Esophagus (tissue), 2 donors: ENCODE data around the gene AP1B1. TPM values are rescaled to one million over a fixed set of nuclear protein-coding genes. Genes with fewer than 3 reads are reported as not detected.
"Not testable (repeated sequence)": the region's sequence is repeated elsewhere in the genome, so short reads cannot be mapped to it uniquely, and the experiment has no call there.

Experiments
- H3K27ac ChIP-seq, 2 donors: one replicate each; pipeline ENCODE4 v1.5.1; 2013; ENCODE audit warnings: low read depth in 2 of 2, mild to moderate bottlenecking in 2 of 2, inconsistent platforms in 1 of 2, low read length in 1 of 2, moderate library complexity in 1 of 2
- H3K27me3 ChIP-seq, 2 donors: one replicate each; pipeline ENCODE4 v1.6.1; 2013; ENCODE audit warnings: low read length in 2 of 2, control low read depth in 1 of 2, mild to moderate bottlenecking in 1 of 2; ENCODE audit not compliant: insufficient read depth in 2 of 2, control insufficient read depth in 1 of 2
- H3K36me3 ChIP-seq, 2 donors: one replicate each; pipeline ENCODE4 v1.6.1; 2013; ENCODE audit warnings: low read length in 1 of 2; ENCODE audit not compliant: control insufficient read depth in 2 of 2, insufficient read depth in 2 of 2
- H3K4me1 ChIP-seq, 2 donors: one replicate each; pipeline ENCODE4 v1.6.1; 2013; ENCODE audit warnings: low read length in 1 of 2; ENCODE audit not compliant: control insufficient read depth in 2 of 2, insufficient read depth in 2 of 2
- H3K4me3 ChIP-seq, 2 donors: one replicate each; pipeline ENCODE4 v1.5.1; 2013; ENCODE audit warnings: low read length in 2 of 2, mild to moderate bottlenecking in 2 of 2, low read depth in 1 of 2, moderate library complexity in 1 of 2
- H3K9me3 ChIP-seq, 2 donors: one replicate each; pipeline ENCODE4 v1.6.1; 2013; ENCODE audit warnings: mild to moderate bottlenecking in 2 of 2, low read depth in 1 of 2, low read length in 1 of 2, moderate library complexity in 1 of 2; ENCODE audit not compliant: control insufficient read depth in 2 of 2, insufficient read depth in 1 of 2
- WGBS, 2 donors: extraction: QIAGEN DNeasy Blood & Tissue Kit; methylation state at CpG; one replicate each; pipeline ENCODE4 v1.1.7; 2013; 5-methylcytosine and 5-hydroxymethylcytosine counted together
- polyA plus RNA-seq, 2 donors: library from polyadenylated mRNA; stranded (reverse); fragments of 200-250 nt; gene quantifications; one replicate each; pipeline ENCODE4 v1.2.3, GENCODE V29; 2013
- donor health status: healthy with polysubstance abuse.
- donor health status: Bipolar disorder and iron deficiency.

The AP1B1 gene
- polyA plus RNA-seq, result 10 to 100 TPM; 32.0 to 44.6 TPM

DNA sequence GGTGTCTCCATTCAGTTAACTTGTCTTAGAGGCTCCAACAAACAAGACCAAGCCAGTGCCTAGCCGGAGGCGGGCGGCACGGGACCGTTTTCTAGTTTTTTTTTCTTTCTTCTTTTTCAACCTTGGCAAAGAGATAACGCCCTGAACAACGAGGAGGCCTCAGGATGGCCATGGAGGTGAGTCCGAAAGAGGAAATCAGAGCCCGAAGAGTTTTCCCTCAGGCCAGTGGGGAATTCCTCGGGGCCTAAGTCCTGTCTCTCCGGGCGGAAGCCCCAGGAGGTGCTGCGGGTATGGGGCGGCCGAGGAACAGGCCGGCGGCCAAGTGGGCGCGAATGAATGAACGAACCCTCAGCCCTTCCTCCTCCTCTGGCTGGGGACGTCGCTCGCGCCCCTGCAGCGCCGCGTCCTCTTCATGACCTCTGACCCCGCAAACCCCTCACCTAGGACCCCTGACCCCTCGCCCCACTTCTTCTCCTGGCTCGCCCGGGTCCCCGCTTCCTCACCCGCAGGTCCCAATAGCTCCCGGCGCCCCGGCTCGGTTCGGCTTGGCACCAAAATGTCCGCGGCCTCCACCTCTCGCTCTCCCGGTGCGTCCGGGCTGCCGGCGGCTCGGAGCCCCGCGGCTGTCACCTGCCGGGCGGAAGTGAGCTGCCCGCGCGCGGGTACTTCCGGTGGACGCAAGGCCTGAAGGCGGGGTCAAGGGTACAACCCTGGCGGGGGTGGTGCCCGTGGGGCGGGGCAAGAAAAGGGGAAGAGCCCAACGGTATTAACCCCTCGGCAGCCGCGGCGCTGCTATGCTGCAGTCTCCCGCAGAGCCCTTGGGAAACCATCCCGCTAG, at the start of gene AP1B1:
TSS of gene AP1B1 (minus strand) at position 650 of the 838 bp plus-strand sequence. CDS start 21,327 bp downstream, outside the sequence.
- H3K36me3 ChIP-seq, result peaks cover 0 to 6% of the 10 kb centered on the region in 2 donors
- H3K4me1 ChIP-seq, result peaks cover 5% of the 10 kb centered on the region in 2 donors
- WGBS, 2 donors, result 0 to 1% methylated on average over 67 to 68 of the region's 68 CpGs
- peak within 1 kb of the TSS; percentile 68 to 79 for H3K4me3 ChIP-seq
- H3K9me3 ChIP-seq, result no peaks in the 10 kb centered on the region
- H3K27me3 ChIP-seq, result no peaks in the 10 kb centered on the region
- H3K27ac ChIP-seq, result peak within 1 kb of the TSS; percentile 72 to 89

DNA sequence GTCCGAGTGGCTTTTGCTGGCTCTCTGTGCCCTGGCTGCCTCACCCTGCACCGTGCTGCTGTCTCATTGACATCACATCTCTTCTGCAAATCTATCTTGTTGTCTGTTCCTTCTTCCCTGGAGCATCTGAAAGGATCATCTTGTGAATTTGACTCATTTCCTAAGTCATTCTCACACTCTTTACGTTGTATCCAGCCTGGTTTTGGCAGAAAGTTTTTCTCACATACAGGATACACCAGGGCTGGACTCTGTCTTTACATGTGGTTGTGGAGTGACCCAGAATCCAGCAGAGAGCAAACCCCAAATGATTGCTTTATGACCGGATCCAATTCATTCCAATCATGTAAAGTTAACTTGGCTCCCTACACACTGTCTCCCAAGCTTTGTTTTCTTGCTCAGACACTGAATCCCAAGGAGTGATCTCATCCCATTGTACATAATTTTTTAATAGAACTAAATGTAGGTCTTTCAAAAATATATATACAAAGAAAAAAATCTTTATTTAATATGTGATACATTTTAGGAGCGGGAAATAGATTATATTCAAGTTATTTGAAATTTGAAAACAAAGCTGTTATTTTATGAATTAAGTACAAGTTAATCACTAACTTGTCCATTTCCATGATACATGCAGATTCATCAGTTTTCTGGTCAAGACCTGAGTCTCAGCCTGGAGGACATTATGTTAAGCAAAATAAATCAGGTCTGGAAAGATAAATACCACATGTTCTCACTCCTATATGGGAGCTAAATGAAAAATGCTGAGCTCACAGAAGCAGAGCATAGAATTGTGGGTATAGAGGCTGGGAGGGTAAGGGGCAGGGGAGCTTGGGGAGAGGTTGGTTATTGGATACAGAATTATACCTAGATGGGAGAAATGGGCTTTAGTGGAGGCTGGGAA, 47.1 kb upstream of the AP1B1 start:
- WGBS, 2 donors, result 54 to 57% methylated on average over 5 of the region's 5 CpGs
- no peaks in the 10 kb centered on the region for H3K9me3 ChIP-seq
- H3K27me3 ChIP-seq, result peaks cover 0 to 5% of the 10 kb centered on the region in 2 donors

DNA sequence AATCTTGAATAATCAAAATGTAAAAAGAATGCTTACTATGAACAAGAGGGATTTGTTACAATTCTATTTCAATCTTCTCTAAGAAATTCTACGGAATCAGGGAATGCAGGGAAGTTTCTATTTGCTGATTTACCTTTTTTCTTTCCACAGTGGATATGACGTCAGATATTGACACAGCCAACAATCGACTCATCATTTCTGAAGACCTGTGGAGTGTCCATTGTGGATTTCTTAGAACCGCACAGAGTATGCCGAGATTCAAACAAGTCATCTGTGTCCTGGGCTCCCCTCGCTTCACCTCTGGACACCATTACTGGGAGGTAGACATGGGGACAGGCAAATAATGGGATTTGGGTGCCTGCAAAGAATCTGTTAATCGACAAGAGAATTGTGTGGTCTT, 45.9 kb upstream of the AP1B1 start:
- Histone ChIP-seq H3K4me3 (no peak overlapping the region), H3K27me3 (peaks cover 0 to 5% of the 10 kb centered on the region in 2 donors), H3K27ac (no peak overlapping the region), H3K36me3 (no peaks in the 10 kb centered on the region), H3K9me3 (no peaks in the 10 kb centered on the region), H3K4me1 (no peaks in the 10 kb centered on the region)
- 76 to 77% methylated on average over 7 of the region's 7 CpGs for WGBS, 2 donors

More for the DNA sequence above, 47.1 kb upstream of the AP1B1 start:
- no peak overlapping the region for H3K27ac ChIP-seq
- H3K4me3 ChIP-seq, result no peak overlapping the region
- no peaks in the 10 kb centered on the region for H3K4me1 ChIP-seq
- no peaks in the 10 kb centered on the region for H3K36me3 ChIP-seq

- H3K4me1 ChIP-seq, result no peaks in the 10 kb centered on the region
- no peak overlapping the region for H3K27ac ChIP-seq
- H3K4me3 ChIP-seq, result no peak overlapping the region
- WGBS, 2 donors, result 94 to 95% methylated on average over 3 of the region's 3 CpGs
- no peaks in the 10 kb centered on the region for H3K9me3 ChIP-seq
- no peaks in the 10 kb centered on the region for H3K36me3 ChIP-seq
- H3K27me3 ChIP-seq, result peaks cover 0 to 5% of the 10 kb centered on the region in 2 donors
These were observed 45.5 kb upstream of the AP1B1 start for GRCh38 chr22:29433856-29434255.

DNA sequence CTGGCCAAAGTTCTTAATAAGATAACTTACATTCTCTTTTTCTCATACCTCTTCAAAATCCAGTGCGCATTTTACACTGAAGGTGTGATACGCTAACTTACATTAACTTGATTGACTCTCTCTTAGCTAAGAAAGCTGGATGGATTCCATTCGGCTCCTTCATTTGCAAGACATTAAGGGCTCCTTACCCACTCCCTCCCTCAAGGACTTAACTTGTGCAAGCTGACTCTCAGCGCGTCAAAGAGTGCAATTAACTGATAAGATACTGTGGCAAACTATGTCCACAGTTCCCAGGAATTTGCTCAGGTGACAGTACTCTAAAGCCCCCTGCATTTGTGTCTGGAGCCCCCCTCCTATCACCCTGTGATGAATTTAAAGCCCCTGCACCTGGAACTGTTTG, 43.6 kb upstream of the AP1B1 start:
- H3K27ac ChIP-seq, result no peak overlapping the region
- H3K27me3 ChIP-seq, result peaks cover 0 to 5% of the 10 kb centered on the region in 2 donors
- H3K36me3 ChIP-seq, result no peaks in the 10 kb centered on the region
- no peaks in the 10 kb centered on the region for H3K9me3 ChIP-seq
- 42 to 58% methylated on average over 5 of the region's 5 CpGs for WGBS, 2 donors
- H3K4me3 ChIP-seq, result no peak overlapping the region
- H3K4me1 ChIP-seq, result no peaks in the 10 kb centered on the region

DNA sequence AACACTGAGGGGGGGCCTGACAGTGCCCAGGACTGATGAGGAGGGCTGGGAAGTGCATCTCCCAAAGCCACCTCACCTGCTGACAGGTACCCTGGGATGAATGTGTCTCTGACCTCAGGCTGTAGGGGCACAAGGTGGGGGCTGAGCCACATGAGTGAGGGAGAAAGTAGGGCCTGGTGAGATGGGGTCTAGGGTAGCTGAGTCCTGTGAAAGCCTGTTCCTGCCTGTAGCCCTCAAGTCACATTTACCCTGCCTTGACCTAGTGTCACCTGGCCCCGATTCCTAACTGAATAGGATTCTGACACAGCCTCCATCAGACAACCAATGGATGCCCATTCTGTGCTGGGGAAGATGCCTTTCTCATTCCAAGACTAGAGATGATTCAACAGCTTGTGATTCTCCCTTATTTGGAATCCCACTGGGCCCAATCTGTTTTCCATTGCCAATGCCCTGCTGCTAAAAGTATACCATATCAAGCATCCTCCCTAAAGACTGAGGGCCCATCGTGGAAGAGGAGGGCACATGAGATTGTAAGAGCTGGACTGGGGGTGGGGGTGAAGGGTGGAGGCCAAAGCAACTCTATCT, 38.9 kb upstream of the AP1B1 start:
- Histone ChIP-seq H3K4me3 (no peak overlapping the region), H3K9me3 (no peaks in the 10 kb centered on the region), H3K27me3 (peaks cover 0 to 5% of the 10 kb centered on the region in 2 donors), H3K4me1 (no peaks in the 10 kb centered on the region), H3K36me3 (no peaks in the 10 kb centered on the region), H3K27ac (no peak overlapping the region)
- WGBS, 2 donors, result 77 to 86% methylated on average over 2 of the region's 2 CpGs

DNA sequence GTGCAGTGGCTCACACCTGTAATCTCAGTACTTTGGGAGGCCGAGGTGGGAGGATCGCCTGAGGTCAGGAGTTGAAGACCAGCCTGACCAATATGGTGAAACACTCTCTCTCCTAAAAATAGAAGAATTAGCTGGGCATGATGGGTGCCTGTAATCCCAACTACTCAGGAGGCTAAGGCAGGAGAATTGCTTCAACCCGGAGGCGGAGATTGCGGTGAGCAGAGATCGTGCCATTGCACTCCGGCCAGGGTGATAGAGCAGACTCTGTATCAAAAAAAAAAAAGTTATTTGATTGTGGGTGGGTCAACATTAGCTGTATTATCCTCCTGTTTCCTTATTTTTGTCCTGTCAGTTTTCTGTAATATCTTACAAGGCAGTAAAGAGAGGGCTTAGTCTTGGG, 38.1 kb upstream of the AP1B1 start:
- H3K9me3 ChIP-seq, result no peaks in the 10 kb centered on the region
- H3K27ac ChIP-seq, result no peak overlapping the region
- H3K27me3 ChIP-seq, result peaks cover 0 to 5% of the 10 kb centered on the region in 2 donors
- no peaks in the 10 kb centered on the region for H3K36me3 ChIP-seq
- H3K4me1 ChIP-seq, result no peaks in the 10 kb centered on the region
- 92 to 93% methylated on average over 7 of the region's 7 CpGs for WGBS, 2 donors
- H3K4me3 ChIP-seq, result no peak overlapping the region

GRCh38 chr22:29418704-29419103, 30.3 kb upstream of the AP1B1 start:
- not testable (repeated sequence) for H3K4me1 ChIP-seq, H3K27me3 ChIP-seq, H3K9me3 ChIP-seq, H3K27ac ChIP-seq, H3K4me3 ChIP-seq, H3K36me3 ChIP-seq
- WGBS, 2 donors, result 61 to 66% methylated on average over 5 of the region's 5 CpGs

GRCh38 chr22:29414951-29415591, 26.7 kb upstream of the AP1B1 start:
- H3K36me3 ChIP-seq, H3K27me3 ChIP-seq, H3K9me3 ChIP-seq, H3K4me1 ChIP-seq: not testable (repeated sequence)
- H3K4me3 ChIP-seq, result peak overlapping the region; percentile 46 to 52
- H3K27ac ChIP-seq, result peak overlapping the region; percentile 60 to 67
- WGBS, 2 donors, result 33 to 41% methylated on average over 23 of the region's 23 CpGs
